ENCODE measurements around the gene FBLN2. TPM values are rescaled to one million over a fixed set of nuclear protein-coding genes. Genes with fewer than 3 reads are reported as not detected.

The FBLN2 gene
- total RNA-seq, 1 experiment from 2014 or later: 0.11 TPM

GRCh38 chr3:13636874-13637273 is 87.9 kb downstream of the FBLN2 start:
- Histone ChIP-seq H3K36me3 (ENCODE audit: low read depth, low read length) (no peaks in the 10 kb centered on the region), H3F3A (ENCODE audit: low read length, unreplicated experiment) (no peaks in the 10 kb centered on the region), H3K4me1 (ENCODE audit: insufficient read depth, low read length) (no peaks in the 10 kb centered on the region), H3K9ac (ENCODE audit: low read length) (no peak overlapping the region), H3K4me3 (ENCODE audit: low read length) (no peak overlapping the region), H3K27ac (ENCODE audit: low read length) (no peak overlapping the region), H4K20me1 (ENCODE audit: low read length) (no peaks in the 10 kb centered on the region), H3K9me3 (ENCODE audit: low read length) (no peaks in the 10 kb centered on the region), H3K9me2 (replicated peaks; ENCODE audit: low read length) (no peaks in the 10 kb centered on the region), H3K4me2 (ENCODE audit: low read length) (no peak overlapping the region), H3K27me3 (ENCODE audit: low read length) (no peaks in the 10 kb centered on the region), H3K79me2 (ENCODE audit: low read length) (no peaks in the 10 kb centered on the region), H2AFZ (ENCODE audit: low read length) (no peak overlapping the region)
- CTCF ChIA-PET: no interaction called here
- DNase-seq (no peak), ATAC-seq (no peak)
- POLR2A ChIA-PET (ENCODE audit: unreplicated experiment): no interaction called here
- BruUV-seq (replicated peaks): no TSS peak
- no peak for TF ChIP-seq CTCF (conservative IDR thresholded peaks at IDR 0.05; ENCODE audit: low read depth, low read length)
- no peak for TF ChIP-seq EZH2 (IDR thresholded peaks at IDR 0.05; ENCODE audit: low read length, unreplicated experiment)
- no peak for TF ChIP-seq EZH2phosphoT487 (IDR thresholded peaks at IDR 0.05; ENCODE audit: borderline replicate concordance, low read length)
- intact Hi-C loops (cut with micrococcal nuclease): no loop called here

GRCh38 chr3:13637311-13637891 is 88.5 kb downstream of the FBLN2 start:
- Histone ChIP-seq H3K27me3 (ENCODE audit: low read length) (no peaks in the 10 kb centered on the region), H2AFZ (ENCODE audit: low read length) (no peak overlapping the region), H4K20me1 (ENCODE audit: low read length) (no peaks in the 10 kb centered on the region), H3K9me2 (replicated peaks; ENCODE audit: low read length) (no peaks in the 10 kb centered on the region), H3K9me3 (ENCODE audit: low read length) (no peaks in the 10 kb centered on the region), H3K4me1 (ENCODE audit: insufficient read depth, low read length) (no peaks in the 10 kb centered on the region), H3F3A (ENCODE audit: low read length, unreplicated experiment) (no peaks in the 10 kb centered on the region), H3K27ac (ENCODE audit: low read length) (no peak overlapping the region), H3K4me3 (ENCODE audit: low read length) (no peak overlapping the region), H3K9ac (ENCODE audit: low read length) (no peak overlapping the region), H3K79me2 (ENCODE audit: low read length) (no peaks in the 10 kb centered on the region), H3K4me2 (ENCODE audit: low read length) (no peak overlapping the region), H3K36me3 (ENCODE audit: low read depth, low read length) (no peaks in the 10 kb centered on the region)
- CTCF ChIA-PET: no interaction called here
- DNase-seq (no peak), ATAC-seq (no peak)
- intact Hi-C loops (cut with micrococcal nuclease): no loop called here
- BruUV-seq (replicated peaks): no TSS peak
- TF ChIP-seq EZH2phosphoT487 (IDR thresholded peaks at IDR 0.05; ENCODE audit: borderline replicate concordance, low read length) (no peak), CTCF (conservative IDR thresholded peaks at IDR 0.05; ENCODE audit: low read depth, low read length) (no peak), EZH2 (IDR thresholded peaks at IDR 0.05; ENCODE audit: low read length, unreplicated experiment) (no peak)
- POLR2A ChIA-PET (ENCODE audit: unreplicated experiment): no interaction called here

- H3K4me1 ChIP-seq (ENCODE audit: insufficient read depth, low read length): no peaks in the 10 kb centered on the region
- no peak overlapping the region for H3K4me3 ChIP-seq (ENCODE audit: low read length)
- CTCF ChIA-PET: no interaction called here
- intact Hi-C loops (cut with micrococcal nuclease): no loop called here
- no TSS peak for BruUV-seq (replicated peaks)
- no peaks in the 10 kb centered on the region for H3K9me2 ChIP-seq (replicated peaks; ENCODE audit: low read length)
- no peaks in the 10 kb centered on the region for H4K20me1 ChIP-seq (ENCODE audit: low read length)
- POLR2A ChIA-PET (ENCODE audit: unreplicated experiment): no interaction called here
- no peak overlapping the region for H2AFZ ChIP-seq (ENCODE audit: low read length)
- TF ChIP-seq CTCF (conservative IDR thresholded peaks at IDR 0.05; ENCODE audit: low read depth, low read length) (no peak), EZH2phosphoT487 (IDR thresholded peaks at IDR 0.05; ENCODE audit: borderline replicate concordance, low read length) (no peak), EZH2 (IDR thresholded peaks at IDR 0.05; ENCODE audit: low read length, unreplicated experiment) (no peak)
- H3K27ac ChIP-seq (ENCODE audit: low read length): no peak overlapping the region
- no peaks in the 10 kb centered on the region for H3K27me3 ChIP-seq (ENCODE audit: low read length)
- ATAC-seq (no peak), DNase-seq (no peak)
- no peaks in the 10 kb centered on the region for H3F3A ChIP-seq (ENCODE audit: low read length, unreplicated experiment)
- no peak overlapping the region for H3K9ac ChIP-seq (ENCODE audit: low read length)
- no peaks in the 10 kb centered on the region for H3K36me3 ChIP-seq (ENCODE audit: low read depth, low read length)
- no peaks in the 10 kb centered on the region for H3K9me3 ChIP-seq (ENCODE audit: low read length)
- H3K79me2 ChIP-seq (ENCODE audit: low read length): no peaks in the 10 kb centered on the region
- no peak overlapping the region for H3K4me2 ChIP-seq (ENCODE audit: low read length)
Observed at GRCh38 chr3:13637953-13638352, 89.0 kb downstream of the FBLN2 start.

Measured in PC-3 (cell line).